ENCODE results near the gene PSMG4. TPM values are rescaled to one million over a fixed set of nuclear protein-coding genes. Genes with fewer than 3 reads are reported as not detected.
A peak's percentile ranks its signal among the peaks of the same experiment; 100 is the strongest.

PSMG4 gene
- total and polyA plus RNA-seq, 9 of the 15 experiments (the other 6 are each of a cell fraction or from before 2014, with no cell fraction given): 12.9 to 185 (median 52.0) TPM

GRCh38 chr6:3294921-3295871, 36.4 kb downstream of the PSMG4 start:
- H2AFZ ChIP-seq (ENCODE audit: low read depth, low read length): no peak overlapping the region
- H3K9me1 ChIP-seq (ENCODE audit: control insufficient read depth, insufficient read depth, low read length): no peaks in the 10 kb centered on the region
- no peak overlapping the region for H3K4me3 ChIP-seq
- FAIRE-seq: no peak
- ChIA-PET POLR2A (interaction anchor here (0.6 to 1.3 kb wide), 2 partner anchors 10 to 13 kb away, joined by 3 to 5 read pairs; no protein-coding TSS in a partner anchor), CTCF (ENCODE audit: low intra/inter-chr PET ratio) (no interaction called here)
- H3K9me3 ChIP-seq (replicated peaks; ENCODE audit: control insufficient read depth, insufficient read depth, low read depth, low read length): no peaks in the 10 kb centered on the region
- H3K36me3 ChIP-seq (ENCODE audit: control insufficient read depth, insufficient read depth, low read length): no peaks in the 10 kb centered on the region
- intact Hi-C loops (cut with micrococcal nuclease): no loop called here
- WGBS (ENCODE audit: insufficient coverage, low coverage, missing lambda C conversion rate): 67% methylated on average over 29 of the region's 29 CpGs
- no peak overlapping the region for H3K4me2 ChIP-seq (ENCODE audit: insufficient read depth, low read length)
- no peak for DNase-seq (ENCODE audit: extremely low read depth in 1 of 4, low spot score in 3 of 4)
- H4K20me1 ChIP-seq (replicated peaks; ENCODE audit: control insufficient read depth, insufficient read depth, low read length): no peaks in the 10 kb centered on the region
- H3K27ac ChIP-seq (ENCODE audit: extremely low read depth, low read depth, low read length): no peak overlapping the region
- H3K9ac ChIP-seq (ENCODE audit: insufficient read depth in 1 of 2, low read depth in 2 of 2, low read length in 2 of 2): peak overlapping the region in 1 of 2 experiments; percentile 3; a peak in 1 of 4 replicates
- peak; percentile 58 for ATAC-seq
- no TSS peak for BruUV-seq (replicated peaks)
- peaks cover 27% of the 10 kb centered on the region in 2 experiments for H3K4me1 ChIP-seq (replicated peaks in 1 of 2; ENCODE audit: control insufficient read depth in 2 of 2, insufficient read depth in 2 of 2, low read length in 2 of 2)
- no peaks in the 10 kb centered on the region for H3K79me2 ChIP-seq (ENCODE audit: control insufficient read depth, insufficient read depth, low read length)
- in situ Hi-C loops (cut with MboI): no loop called here
- no peaks in the 10 kb centered on the region for H3K27me3 ChIP-seq (ENCODE audit: control insufficient read depth in 2 of 2, insufficient read depth in 2 of 2, low read length in 2 of 2)
- TF ChIP-seq, protein P1, sequence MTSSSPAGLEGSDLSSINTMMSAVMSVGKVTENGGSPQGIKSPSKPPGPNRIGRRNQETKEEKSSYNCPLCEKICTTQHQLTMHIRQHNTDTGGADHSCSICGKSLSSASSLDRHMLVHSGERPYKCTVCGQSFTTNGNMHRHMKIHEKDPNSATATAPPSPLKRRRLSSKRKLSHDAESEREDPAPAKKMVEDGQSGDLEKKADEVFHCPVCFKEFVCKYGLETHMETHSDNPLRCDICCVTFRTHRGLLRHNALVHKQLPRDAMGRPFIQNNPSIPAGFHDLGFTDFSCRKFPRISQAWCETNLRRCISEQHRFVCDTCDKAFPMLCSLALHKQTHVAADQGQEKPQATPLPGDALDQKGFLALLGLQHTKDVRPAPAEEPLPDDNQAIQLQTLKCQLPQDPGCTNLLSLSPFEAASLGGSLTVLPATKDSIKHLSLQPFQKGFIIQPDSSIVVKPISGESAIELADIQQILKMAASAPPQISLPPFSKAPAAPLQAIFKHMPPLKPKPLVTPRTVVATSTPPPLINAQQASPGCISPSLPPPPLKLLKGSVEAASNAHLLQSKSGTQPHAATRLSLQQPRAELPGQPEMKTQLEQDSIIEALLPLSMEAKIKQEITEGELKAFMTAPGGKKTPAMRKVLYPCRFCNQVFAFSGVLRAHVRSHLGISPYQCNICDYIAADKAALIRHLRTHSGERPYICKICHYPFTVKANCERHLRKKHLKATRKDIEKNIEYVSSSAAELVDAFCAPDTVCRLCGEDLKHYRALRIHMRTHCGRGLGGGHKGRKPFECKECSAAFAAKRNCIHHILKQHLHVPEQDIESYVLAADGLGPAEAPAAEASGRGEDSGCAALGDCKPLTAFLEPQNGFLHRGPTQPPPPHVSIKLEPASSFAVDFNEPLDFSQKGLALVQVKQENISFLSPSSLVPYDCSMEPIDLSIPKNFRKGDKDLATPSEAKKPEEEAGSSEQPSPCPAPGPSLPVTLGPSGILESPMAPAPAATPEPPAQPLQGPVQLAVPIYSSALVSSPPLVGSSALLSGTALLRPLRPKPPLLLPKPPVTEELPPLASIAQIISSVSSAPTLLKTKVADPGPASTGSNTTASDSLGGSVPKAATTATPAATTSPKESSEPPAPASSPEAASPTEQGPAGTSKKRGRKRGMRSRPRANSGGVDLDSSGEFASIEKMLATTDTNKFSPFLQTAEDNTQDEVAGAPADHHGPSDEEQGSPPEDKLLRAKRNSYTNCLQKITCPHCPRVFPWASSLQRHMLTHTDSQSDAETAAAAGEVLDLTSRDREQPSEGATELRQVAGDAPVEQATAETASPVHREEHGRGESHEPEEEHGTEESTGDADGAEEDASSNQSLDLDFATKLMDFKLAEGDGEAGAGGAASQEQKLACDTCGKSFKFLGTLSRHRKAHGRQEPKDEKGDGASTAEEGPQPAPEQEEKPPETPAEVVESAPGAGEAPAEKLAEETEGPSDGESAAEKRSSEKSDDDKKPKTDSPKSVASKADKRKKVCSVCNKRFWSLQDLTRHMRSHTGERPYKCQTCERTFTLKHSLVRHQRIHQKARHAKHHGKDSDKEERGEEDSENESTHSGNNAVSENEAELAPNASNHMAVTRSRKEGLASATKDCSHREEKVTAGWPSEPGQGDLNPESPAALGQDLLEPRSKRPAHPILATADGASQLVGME (CRISPR knock-in tag; IDR thresholded peaks at IDR 0.05): no peak
- TF ChIP-seq ZNF263 (CRISPR knock-in tag; IDR thresholded peaks at IDR 0.05; ENCODE audit: borderline replicate concordance) (0 out of 2 replicates have a peak, but pooled peaks have one; percentile 41), EP400 (IDR thresholded peaks at IDR 0.05) (no peak), KDM4B (IDR thresholded peaks at IDR 0.05; ENCODE audit: borderline replicate concordance in 2 of 2, low read depth in 1 of 2) (no peak), LCOR (CRISPR knock-in tag; IDR thresholded peaks at IDR 0.05) (no peak), RAD21 (CRISPR knock-in tag; conservative IDR thresholded peaks at IDR 0.05 in 1 of 2, IDR thresholded peaks at IDR 0.05 in 1 of 2) (peak; percentile 39 to 46; a peak in 3 of 4 replicates), SNAPC5 (CRISPR knock-in tag; IDR thresholded peaks at IDR 0.05) (no peak), SIRT6 (IDR thresholded peaks at IDR 0.05; ENCODE audit: low read depth, low read length) (no peak), ZNF586 (CRISPR knock-in tag; conservative IDR thresholded peaks at IDR 0.05) (no peak), FUS (optimal IDR thresholded peaks at IDR 0.05; ENCODE audit: low read depth, low read length) (no peak), TARDBP (IDR thresholded peaks at IDR 0.05) (no peak), HMG20A (CRISPR knock-in tag; conservative IDR thresholded peaks at IDR 0.05) (no peak)
- TF ChIP-seq, protein P2, sequence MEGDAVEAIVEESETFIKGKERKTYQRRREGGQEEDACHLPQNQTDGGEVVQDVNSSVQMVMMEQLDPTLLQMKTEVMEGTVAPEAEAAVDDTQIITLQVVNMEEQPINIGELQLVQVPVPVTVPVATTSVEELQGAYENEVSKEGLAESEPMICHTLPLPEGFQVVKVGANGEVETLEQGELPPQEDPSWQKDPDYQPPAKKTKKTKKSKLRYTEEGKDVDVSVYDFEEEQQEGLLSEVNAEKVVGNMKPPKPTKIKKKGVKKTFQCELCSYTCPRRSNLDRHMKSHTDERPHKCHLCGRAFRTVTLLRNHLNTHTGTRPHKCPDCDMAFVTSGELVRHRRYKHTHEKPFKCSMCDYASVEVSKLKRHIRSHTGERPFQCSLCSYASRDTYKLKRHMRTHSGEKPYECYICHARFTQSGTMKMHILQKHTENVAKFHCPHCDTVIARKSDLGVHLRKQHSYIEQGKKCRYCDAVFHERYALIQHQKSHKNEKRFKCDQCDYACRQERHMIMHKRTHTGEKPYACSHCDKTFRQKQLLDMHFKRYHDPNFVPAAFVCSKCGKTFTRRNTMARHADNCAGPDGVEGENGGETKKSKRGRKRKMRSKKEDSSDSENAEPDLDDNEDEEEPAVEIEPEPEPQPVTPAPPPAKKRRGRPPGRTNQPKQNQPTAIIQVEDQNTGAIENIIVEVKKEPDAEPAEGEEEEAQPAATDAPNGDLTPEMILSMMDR (IDR thresholded peaks at IDR 0.05 in 2 of 3, conservative IDR thresholded peaks at IDR 0.05 in 1 of 3; ENCODE audit: insufficient read depth in 2 of 3, low read depth in 1 of 3, low read length in 3 of 3): peak; percentile 32 to 45 (median 37); a peak in 5 of 6 replicates
